GM23338 (cell line): ENCODE data around the gene TMEM117.

Experiments used
- CREB1 ChIP-seq: fragments of 250-450 bp; sonication (Bioruptor Pico); IDR thresholded peaks from 2 replicates; pipeline ENCODE4 v1.5.0; 2020; ENCODE audit warnings: low read depth, mild to moderate bottlenecking, moderate library complexity
- CTCF ChIP-seq, 2 experiments: fragments of 200-600 bp in 1 of 2; sonication (generic) in 1 of 2; conservative IDR thresholded peaks; 2 replicates each; pipeline versions ENCODE4 v1.5.1 to v1.6.1; 2016 to 2017; ENCODE audit warnings: antibody characterized with exemption in 2 of 2, low read depth in 2 of 2, mild to moderate bottlenecking in 2 of 2, moderate library complexity in 1 of 2
- ETS1 ChIP-seq: IDR thresholded peaks from 2 replicates; pipeline ENCODE4 v1.6.1; 2016; ENCODE audit warnings: antibody characterized with exemption
- EZH2 ChIP-seq: fragments of 200-600 bp; sonication (generic); IDR thresholded peaks from one replicate; pipeline ENCODE4 v1.8.0; 2017; ENCODE audit warnings: antibody characterized with exemption, mild to moderate bottlenecking, low read depth; ENCODE audit not compliant: unreplicated experiment
- EZH2phosphoT487 ChIP-seq: fragments of 200-600 bp; sonication (generic); IDR thresholded peaks from one replicate; pipeline ENCODE4 v1.8.1; 2018; ENCODE audit warnings: antibody characterized with exemption; ENCODE audit not compliant: unreplicated experiment
- JUNB ChIP-seq: IDR thresholded peaks from one replicate; pipeline ENCODE4 v1.6.1; 2016; ENCODE audit warnings: antibody characterized with exemption; ENCODE audit not compliant: unreplicated experiment
- NANOG ChIP-seq: IDR thresholded peaks from 2 replicates; pipeline ENCODE4 v1.6.1; 2016; ENCODE audit warnings: antibody characterized with exemption, borderline replicate concordance
- POLR2AphosphoS5 ChIP-seq: IDR thresholded peaks from 2 replicates; pipeline ENCODE4 v1.6.1; 2016; ENCODE audit warnings: antibody characterized with exemption, low read depth
- REST ChIP-seq: IDR thresholded peaks from one replicate; pipeline ENCODE4 v1.6.1; 2018; ENCODE audit warnings: antibody characterized with exemption; ENCODE audit not compliant: unreplicated experiment
- ZNF114 ChIP-seq: fragments of 250-450 bp; sonication (Bioruptor Pico); IDR thresholded peaks from 2 replicates; pipeline ENCODE4 v1.5.0; 2020; ENCODE audit warnings: mild to moderate bottlenecking, moderate library complexity
- ZNF331 ChIP-seq: fragments of 250-450 bp; sonication (Bioruptor Pico); IDR thresholded peaks from 2 replicates; pipeline ENCODE4 v1.5.0; 2020; ENCODE audit warnings: low read depth, mild to moderate bottlenecking, moderate library complexity

- no peak for TF ChIP-seq CTCF (conservative IDR thresholded peaks at IDR 0.05; ENCODE audit: low read depth in 2 of 2)
- no peak for TF ChIP-seq EZH2phosphoT487
- TF ChIP-seq ETS1, result no peak
- TF ChIP-seq ZNF114 (CRISPR knock-in tag), result no peak
- no peak for TF ChIP-seq POLR2AphosphoS5
- TF ChIP-seq JUNB, result no peak
- TF ChIP-seq REST, result no peak
- TF ChIP-seq EZH2, result no peak
- TF ChIP-seq ZNF331 (CRISPR knock-in tag), result no peak
- no peak for TF ChIP-seq NANOG
- TF ChIP-seq CREB1 (CRISPR knock-in tag), result no peak
Observed at GRCh38 chr12:44098786-44099185, 262.9 kb downstream of the TMEM117 start.
